ENCODE measurements around the gene DDX39B.
"Not testable (repeated sequence)": the region's sequence is repeated elsewhere in the genome, so short reads cannot be mapped to it uniquely, and the experiment has no call there.

The DDX39B gene

GRCh38 chr6:31528307-31528777, 13.5 kb downstream of the DDX39B start:
- DNase-seq (ENCODE audit: low read depth): no peak

DNA sequence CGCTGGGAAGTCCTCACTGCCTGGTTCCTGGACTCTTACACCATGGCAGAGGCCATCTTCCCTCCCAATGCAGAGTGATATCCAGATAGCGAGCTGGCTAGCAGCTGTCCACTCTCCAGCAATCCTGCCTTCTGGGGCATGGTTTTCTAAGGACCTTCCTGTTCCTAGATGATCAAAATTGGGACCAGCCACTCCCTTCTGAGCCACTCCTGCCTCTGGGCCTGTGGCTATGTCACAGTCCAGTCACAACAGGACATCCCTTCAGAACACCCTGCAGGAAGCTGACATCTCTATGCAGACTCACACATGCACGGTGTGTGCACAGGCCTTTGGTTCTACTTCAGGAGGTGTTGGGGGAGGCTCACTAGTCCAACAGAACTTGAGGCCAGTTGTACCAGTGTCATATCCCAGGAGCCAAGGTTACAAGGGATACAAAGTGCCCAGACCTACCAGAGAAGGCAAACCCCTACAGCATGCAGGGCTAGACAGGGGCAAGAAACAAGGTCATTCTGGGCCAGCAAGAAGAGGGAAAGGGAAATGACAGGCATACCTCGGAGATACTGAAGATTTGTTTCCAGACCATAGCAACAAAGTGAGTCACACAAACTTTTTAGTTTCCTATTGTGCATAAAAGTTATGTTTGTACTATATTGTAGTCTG, 15.7 kb downstream of the DDX39B start:
- DNase-seq (ENCODE audit: low read depth): peak; percentile 42

- no peak for DNase-seq (ENCODE audit: low read depth)
Observed at GRCh38 chr6:31525553-31525931, 16.3 kb downstream of the DDX39B start.

DNA sequence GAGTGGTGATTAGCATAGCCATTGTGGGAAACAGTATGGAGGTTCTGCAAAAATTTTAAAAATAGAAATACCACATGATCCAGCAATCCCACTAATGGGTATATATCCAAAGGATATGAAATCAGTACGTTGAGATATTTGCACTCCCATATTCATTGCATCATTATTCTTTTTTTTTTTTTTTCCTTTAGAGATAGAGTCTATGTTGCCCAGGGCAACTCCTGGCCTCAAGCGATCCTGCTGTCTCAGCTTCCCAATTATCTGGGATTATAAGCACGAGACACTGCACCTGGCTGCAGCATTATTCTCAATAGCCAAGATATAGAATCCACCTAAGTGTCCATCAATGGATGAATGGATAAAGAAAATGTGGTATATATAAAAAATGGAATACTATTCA, 20.0 kb downstream of the DDX39B start:
- no peak for DNase-seq (ENCODE audit: low read depth)

DNA sequence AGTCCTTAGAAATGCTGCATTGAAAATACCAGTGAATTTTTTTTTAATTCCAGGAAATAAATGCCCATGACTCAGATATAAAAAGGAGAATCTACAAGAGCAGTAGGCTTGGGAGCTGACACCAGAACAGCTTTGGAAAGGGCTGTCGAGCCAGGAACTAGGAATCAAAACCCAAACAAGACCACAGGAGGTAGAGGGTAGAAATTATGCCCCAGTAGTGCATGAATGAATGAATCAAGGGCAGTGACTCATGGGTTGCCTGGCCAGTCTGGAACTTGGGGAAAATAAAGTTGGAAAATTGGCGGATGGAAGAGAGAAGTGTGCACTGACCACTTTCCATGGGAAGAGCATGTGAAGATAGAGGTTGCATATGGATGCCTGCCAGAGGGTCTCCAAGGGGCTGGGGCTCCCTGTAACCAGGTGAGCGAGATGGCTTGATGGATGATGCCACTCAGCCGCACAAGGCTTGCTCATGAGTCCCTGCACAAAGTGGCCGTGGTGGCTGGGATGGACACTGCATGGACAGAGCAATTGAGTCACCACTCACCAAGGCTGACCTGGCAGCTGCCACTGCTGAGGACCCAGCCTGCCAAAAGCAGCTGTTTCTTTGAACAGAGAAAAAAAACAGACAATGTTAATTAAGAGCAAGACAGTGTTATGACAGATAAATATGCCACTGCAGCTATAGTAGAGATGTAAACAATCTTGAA, 28.2 kb downstream of the DDX39B start:
- no peak for DNase-seq (ENCODE audit: low read depth)

DNA sequence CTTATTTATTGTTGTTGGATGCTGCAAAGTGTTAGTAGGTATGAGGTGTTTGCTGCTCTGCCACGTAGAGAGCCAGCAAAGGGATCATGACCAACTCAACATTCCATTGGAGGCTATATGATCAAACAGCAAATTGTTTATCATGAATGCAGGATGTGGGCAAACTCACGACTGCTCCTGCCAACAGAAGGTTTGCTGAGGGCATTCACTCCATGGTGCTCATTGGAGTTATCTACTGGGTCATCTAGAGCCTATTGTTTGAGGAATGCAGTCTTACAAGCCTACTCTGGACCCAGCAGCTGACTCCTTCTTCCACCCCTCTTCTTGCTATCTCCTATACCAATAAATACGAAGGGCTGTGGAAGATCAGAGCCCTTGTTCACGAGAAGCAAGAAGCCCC, 31.8 kb downstream of the DDX39B start:
- no peak for DNase-seq (ENCODE audit: low read depth)

DNA sequence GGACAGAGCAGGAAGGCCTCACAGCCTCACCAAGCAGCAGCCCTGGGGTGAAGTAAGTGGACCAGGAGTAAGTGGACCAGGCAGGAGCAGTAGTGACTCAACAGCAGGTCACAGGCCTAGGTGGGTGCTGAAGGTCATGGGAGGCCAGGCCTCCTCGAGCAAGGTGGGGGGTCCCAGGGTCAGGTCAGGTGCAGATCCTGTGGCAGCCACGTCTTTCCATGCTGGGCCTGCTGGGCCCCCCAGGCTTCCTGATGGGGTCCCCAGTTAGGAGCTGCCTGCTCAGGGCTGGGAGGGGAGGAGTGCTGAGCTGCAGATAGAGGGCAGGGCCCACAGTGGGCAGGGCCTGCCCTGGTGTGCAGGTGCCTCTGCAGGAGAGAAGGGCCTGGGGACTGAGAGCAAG, 32.8 kb downstream of the DDX39B start:
- not testable (repeated sequence) for DNase-seq (ENCODE audit: low read depth)

DNA sequence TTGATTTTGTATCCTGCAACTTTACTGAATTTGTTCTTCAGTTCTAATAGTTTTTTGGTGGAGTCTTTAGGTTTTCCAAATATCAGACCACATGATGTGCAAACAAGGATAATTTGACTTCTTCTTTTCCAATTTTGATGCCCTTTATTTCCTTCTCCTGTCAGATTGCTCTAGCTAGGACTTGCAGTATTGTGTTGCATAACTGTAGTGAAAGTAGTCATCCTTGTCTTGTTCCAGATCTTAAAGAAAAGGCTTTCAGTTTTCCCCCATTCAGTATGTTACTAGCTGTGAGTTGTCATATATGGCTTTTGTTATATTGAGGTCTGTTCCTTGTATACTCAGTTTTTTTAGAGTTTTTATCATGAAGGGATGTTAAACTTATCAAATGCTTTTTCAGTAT, 39.2 kb downstream of the DDX39B start:
- DNase-seq (ENCODE audit: low read depth): no peak

DNA sequence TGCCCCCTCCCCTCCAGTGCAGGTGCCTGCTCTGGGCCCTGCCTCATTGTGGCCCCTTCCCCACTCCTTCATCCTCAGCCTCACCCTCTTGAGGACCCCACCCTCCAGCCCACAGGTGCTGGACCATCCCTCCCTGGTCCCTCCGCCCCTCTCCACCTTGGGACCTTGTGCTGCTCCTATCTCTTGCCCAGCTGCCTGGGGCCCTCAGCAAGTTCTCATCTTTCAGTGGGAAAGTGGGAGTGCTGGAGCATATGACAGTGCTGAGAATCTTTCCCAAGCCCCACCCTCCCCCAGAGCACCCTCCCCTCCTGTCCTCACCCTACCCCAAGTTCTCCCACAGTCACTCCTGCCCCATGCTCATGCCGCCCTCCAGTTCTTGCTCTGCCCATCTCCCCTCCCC, 42.2 kb downstream of the DDX39B start:
- not testable (repeated sequence) for DNase-seq (ENCODE audit: low read depth)

DNA sequence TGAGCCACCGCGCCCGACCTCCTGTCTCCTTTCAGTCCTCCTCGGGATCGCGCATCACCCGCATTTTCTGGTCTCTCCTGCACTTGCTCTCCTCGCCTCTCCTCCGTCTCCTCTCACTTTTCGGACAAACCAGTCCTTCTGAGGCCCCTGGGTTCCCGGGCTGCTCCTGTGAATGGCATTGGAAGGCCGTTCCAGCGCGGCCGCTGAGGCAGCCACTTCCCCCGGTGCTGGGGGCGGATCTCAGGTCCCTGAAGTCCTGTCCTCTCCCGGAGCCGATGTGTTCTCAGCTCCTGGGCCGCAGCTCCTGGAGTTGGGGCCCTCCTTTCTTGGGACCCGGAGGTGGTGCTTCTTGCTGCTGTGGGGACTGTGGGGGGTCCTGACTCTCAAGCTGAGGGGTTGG, 43.1 kb downstream of the DDX39B start:
- no peak for DNase-seq (ENCODE audit: low read depth)

DNA sequence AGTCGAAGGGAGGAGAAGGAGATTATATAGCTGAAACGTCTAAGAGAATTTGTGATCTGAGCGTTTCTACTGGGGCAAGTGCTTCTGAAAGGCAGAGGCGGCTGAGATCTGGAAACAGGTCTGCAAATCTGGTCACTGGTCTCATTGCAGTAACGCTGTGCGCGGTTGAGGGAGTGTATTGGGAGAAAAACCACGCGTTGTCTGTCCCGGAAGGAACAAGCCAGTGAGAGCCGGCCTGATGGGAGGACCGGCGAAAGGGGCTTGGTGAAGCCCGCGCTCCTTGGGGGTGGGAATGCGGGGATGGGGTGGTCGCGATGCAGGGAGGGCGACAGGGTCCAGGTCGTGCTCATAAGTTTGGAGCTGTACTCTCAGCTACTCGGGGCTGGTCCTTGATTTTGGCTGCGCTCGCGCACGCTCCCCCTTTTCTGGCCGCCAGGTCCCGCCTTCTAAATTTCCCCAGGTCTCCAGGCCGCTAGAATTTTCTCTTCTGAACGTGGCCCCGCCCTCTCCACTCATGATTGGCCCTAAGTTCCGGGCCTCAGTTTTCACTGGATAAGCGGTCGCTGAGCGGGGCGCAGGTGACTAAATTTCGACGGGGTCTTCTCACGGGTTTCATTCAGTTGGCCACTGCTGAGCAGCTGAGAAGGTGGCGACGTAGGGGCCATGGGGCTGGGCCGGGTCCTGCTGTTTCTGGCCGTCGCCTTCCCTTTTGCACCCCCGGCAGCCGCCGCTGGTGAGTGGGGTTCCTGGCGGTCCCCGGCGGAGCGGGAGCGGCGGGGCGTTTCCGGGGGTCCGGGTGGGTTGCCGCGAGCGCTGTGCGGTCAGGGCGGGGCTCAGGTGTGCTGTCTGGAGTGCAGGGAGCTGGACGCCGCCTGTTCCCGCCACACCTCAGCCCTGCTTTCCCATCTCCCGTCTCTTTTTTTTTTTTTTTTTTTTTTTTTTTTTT, 44.0 kb downstream of the DDX39B start, which contains the start of gene MICB:
MICB (plus strand) TSS at position 615 of the 946 bp plus-strand sequence; CDS start at position 664, 49 bp downstream.
- no peak for DNase-seq (ENCODE audit: low read depth)

- not testable (repeated sequence) for DNase-seq (ENCODE audit: low read depth)
Observed at GRCh38 chr6:31496826-31497225, 45.0 kb downstream of the DDX39B start.

DNA sequence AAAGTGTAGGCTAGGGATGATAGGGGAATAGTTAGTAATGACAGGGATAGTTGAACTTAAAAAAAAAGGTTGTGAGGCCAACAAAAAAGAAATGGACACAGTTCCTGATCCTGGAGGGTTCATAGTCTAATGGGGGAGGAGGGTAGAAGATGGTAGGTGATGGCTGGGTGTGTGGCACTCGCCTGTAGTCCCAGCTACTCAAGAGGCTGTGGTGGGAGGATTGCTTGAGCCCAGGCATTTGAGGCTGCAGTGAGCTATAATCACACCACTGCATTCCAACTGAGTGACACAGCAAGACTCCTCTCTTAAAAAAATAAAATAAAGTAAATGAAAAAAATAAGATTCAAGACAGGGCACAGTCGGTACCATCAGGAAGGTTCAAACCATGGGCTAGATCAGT, 46.2 kb downstream of the DDX39B start:
- DNase-seq (ENCODE audit: low read depth): no peak

DNA sequence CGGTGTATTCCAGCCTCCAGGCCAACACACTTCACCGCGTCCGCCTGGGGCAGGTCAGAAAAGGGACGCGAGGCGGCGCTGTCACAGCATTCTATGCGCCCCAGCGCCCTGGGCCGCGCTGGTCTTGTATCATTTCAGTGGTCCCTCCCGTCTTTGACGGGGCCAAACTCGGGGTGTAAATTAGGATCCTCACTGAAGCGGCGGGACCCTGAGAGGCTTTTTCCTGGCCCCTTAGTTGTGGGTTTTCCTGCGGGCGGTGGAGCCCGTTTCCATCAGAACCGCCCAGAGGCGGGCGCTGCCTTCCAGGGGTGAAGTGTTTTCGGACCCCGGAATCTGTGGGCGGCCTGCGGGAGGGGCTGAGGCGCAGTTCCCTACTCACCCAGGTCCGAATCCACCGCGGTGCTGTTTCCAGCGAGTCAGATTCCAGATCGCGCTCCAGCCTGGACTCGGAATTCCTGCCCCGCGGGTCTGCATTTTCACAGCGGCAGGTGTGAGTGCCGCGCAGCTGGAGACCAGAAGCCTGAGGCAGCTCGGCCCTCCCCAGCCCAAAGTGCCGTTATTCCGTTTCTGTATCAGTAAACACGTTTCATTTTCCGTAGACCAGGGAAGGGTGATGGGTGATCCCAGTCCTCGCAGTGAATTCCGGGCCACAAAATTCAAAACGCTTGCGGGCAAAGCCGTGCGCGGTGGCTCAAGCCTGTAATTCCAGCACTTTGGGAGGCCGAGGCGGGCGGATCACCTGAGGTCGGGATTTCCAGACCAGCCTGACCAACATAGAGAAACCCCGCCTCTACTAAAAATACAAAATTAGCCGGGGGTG, 47.7 kb downstream of the DDX39B start:
- DNase-seq (ENCODE audit: low read depth): no peak

DNA sequence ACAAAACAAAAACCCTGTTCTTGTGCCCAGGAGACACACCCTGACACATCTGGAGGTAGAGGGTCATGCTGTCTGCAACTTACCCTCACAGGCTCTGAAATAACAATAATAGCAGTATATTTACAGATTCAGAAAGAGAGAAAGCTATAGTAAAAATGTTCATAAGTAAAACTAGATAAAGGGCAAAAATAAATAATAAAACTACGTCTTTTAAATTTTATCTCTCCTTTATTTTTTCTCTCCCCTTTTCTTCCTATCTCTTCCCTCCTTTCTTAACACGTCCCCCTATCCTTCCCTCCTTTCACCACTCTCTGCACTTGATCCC, 48.3 kb downstream of the DDX39B start:
- DNase-seq (ENCODE audit: low read depth): not testable (repeated sequence)

- no peak for DNase-seq (ENCODE audit: low read depth)
Observed at GRCh38 chr6:31490115-31490873, 51.5 kb downstream of the DDX39B start.

DNA sequence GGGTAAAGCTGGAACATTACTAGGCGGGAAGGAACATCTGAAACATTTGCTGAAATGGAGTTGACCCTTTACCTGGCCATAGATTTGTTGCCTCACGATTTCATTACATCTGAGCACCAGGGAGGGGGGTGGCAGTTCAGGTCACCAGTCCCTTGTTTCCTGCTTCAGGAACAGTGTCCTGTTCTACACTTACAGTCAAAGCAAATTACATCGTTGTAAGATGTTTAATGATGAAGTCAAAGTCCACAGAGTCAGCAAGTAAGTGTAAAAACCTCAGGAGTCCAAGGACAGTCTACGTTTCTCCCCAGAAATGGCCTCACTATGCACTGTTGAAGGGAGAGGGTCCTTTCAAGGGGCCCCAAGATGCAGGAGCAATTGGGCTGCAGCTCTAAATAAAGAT, 52.7 kb downstream of the DDX39B start:
- DNase-seq (ENCODE audit: low read depth): no peak

GRCh38 chr6:31487674-31488073, 54.1 kb downstream of the DDX39B start:
- not testable (repeated sequence) for DNase-seq (ENCODE audit: low read depth)

- DNase-seq (ENCODE audit: low read depth): not testable (repeated sequence)
Observed at GRCh38 chr6:31486065-31486837, 55.6 kb downstream of the DDX39B start.

GRCh38 chr6:31485055-31485454, 56.7 kb downstream of the DDX39B start:
- no peak for DNase-seq (ENCODE audit: low read depth)
